Testis (tissue), 2 donors: ENCODE data around the gene ABCB6.

Experiments used
- CTCF ChIP-seq, 3 experiments: fragments of 450-650 bp in 2 of 3; fragments of 200-600 bp in 1 of 3; sonication (generic) in 1 of 3; IDR thresholded peaks; one replicate each; pipeline ENCODE4 v1.5.1; 2016 to 2019; ENCODE audit warnings: antibody characterized with exemption in 3 of 3, mild to moderate bottlenecking in 2 of 3, moderate library complexity in 1 of 3
- POLR2A ChIP-seq: fragments of 450-650 bp; IDR thresholded peaks from one replicate; pipeline ENCODE4 v1.6.1; 2017; ENCODE audit warnings: antibody characterized with exemption, mild to moderate bottlenecking, moderate library complexity

DNA sequence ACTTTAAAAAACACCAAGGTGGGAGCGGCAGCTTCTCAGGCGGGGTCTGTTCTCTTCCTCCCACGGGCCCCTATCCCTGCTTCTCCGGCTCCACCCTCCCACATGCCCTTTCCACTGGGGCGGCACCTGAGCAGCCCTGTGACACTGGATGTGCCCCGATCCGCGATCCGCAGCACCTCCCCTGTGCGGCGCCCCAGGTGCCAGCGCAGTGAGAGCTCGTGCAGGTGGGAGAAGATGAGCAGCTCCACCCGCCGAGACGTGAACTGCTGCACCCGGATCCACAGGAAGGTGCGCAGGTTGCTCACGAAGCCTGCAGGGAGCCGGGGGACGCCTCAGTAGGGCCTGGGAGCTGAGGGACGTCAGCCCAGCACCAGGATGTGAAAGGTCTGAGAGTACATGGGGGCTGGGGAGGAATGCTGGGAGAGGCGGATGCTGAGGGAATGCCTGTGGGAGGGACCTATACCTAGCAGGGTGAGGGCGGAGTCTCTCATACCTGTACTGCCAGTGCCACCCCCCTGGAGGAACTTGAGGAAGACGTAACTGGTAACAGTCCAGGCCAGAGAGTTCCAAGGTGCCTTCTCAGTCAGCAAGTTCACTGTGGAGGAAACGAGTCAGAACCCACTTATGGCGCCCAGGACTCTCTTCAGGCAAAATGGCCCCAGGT, 2.8 kb downstream of the ABCB6 start:
- TF ChIP-seq CTCF (IDR thresholded peaks at IDR 0.05) (no peak), POLR2A (no peak)
